BJ (cell line): ENCODE results near the gene CDC42BPB. TPM values are rescaled to one million over a fixed set of nuclear protein-coding genes. Genes with fewer than 3 reads are reported as not detected.

Experiments
- CTCF ChIA-PET: fragments of 350-600 bp; formaldehyde crosslinking; extraction: SDS; loops from one replicate; lab custom pipeline; 2021; ENCODE audit warnings: antibody characterized with exemption, inconsistent platforms; lab: Yijun Ruan, JAX
- POLR2A ChIA-PET: fragments of 300-600 bp; sonication (Branson Sonifier 250); formaldehyde crosslinking; extraction: SDS; loops from one replicate; lab custom pipeline; 2021; ENCODE audit warnings: antibody characterized with exemption; lab: Charles Lee
- DNase-seq: peaks from one replicate; pipeline ENCODE4 v3.0.0-alpha.2; 2011; ENCODE audit warnings: low read depth
- H3K27me3 ChIP-seq: 2 replicates; pipeline ENCODE4 v1.6.0; 2011; ENCODE audit warnings: low read length; ENCODE audit not compliant: control insufficient read depth, insufficient read depth
- H3K36me3 ChIP-seq: 2 replicates; pipeline ENCODE4 v1.5.1; 2011; ENCODE audit warnings: low read length; ENCODE audit not compliant: control insufficient read depth, insufficient read depth
- H3K4me3 ChIP-seq: 2 replicates; pipeline ENCODE4 v1.5.1; 2011; ENCODE audit warnings: low read depth, mild to moderate bottlenecking, control low read depth, low read length
- CTCF ChIP-seq: IDR thresholded peaks from 2 replicates; pipeline ENCODE4 v1.5.1; 2011; ENCODE audit warnings: low read depth, mild to moderate bottlenecking, control low read depth, inconsistent platforms, low read length, moderate library complexity; ENCODE audit not compliant: insufficient read depth
- polyA plus RNA-seq: library from polyadenylated mRNA; depleted of rRNA; stranded (reverse); fragments of >200 nt; gene quantifications from 2 replicates; pipeline ENCODE4 v1.2.3, GENCODE V29; 2011

The CDC42BPB gene
- polyA plus RNA-seq, 1 experiment = 66.5 TPM

GRCh38 chr14:102967506-102967795, 89.9 kb downstream of the CDC42BPB start:
- H3K36me3 ChIP-seq = peaks cover 43% of the 10 kb centered on the region
- no peak for DNase-seq
- H3K27me3 ChIP-seq = no peaks in the 10 kb centered on the region
- ChIA-PET POLR2A (no interaction called here), CTCF (no interaction called here)
- no peak overlapping the region for H3K4me3 ChIP-seq
- no peak for TF ChIP-seq CTCF

GRCh38 chr14:102966681-102967505, 90.5 kb downstream of the CDC42BPB start:
- Histone ChIP-seq H3K36me3 (peaks cover 48% of the 10 kb centered on the region), H3K27me3 (no peaks in the 10 kb centered on the region), H3K4me3 (no peak overlapping the region)
- no peak for TF ChIP-seq CTCF
- POLR2A ChIA-PET = no interaction called here
- CTCF ChIA-PET = no interaction called here
- DNase-seq = no peak

GRCh38 chr14:102965971-102966655, 91.2 kb downstream of the CDC42BPB start:
- Histone ChIP-seq H3K4me3 (no peak overlapping the region), H3K36me3 (peaks cover 44% of the 10 kb centered on the region), H3K27me3 (no peaks in the 10 kb centered on the region)
- TF ChIP-seq CTCF = no peak
- CTCF ChIA-PET = no interaction called here
- no peak for DNase-seq
- POLR2A ChIA-PET = no interaction called here

- ChIA-PET POLR2A (no interaction called here), CTCF (no interaction called here)
- peaks cover 44% of the 10 kb centered on the region for H3K36me3 ChIP-seq
- DNase-seq = no peak
- H3K4me3 ChIP-seq = no peak overlapping the region
- no peak for TF ChIP-seq CTCF
- H3K27me3 ChIP-seq = no peaks in the 10 kb centered on the region
These were observed 92.1 kb downstream of the CDC42BPB start for GRCh38 chr14:102965282-102965681.

GRCh38 chr14:102964152-102964730, 93.1 kb downstream of the CDC42BPB start:
- TF ChIP-seq CTCF = no peak
- DNase-seq = no peak
- POLR2A ChIA-PET = no interaction called here
- Histone ChIP-seq H3K4me3 (no peak overlapping the region), H3K27me3 (no peaks in the 10 kb centered on the region), H3K36me3 (peaks cover 35% of the 10 kb centered on the region)
- CTCF ChIA-PET = interaction anchor here (0.6 kb wide), 2 partner anchors 11 to 15 kb away, joined by 3 read pairs; no protein-coding TSS in a partner anchor
